HK-2 (cell line): ENCODE results near the gene GALNTL6.

Experiments used
- DNase-seq: peaks from one replicate; pipeline ENCODE4 v3.0.0-alpha.2; 2018; ENCODE audit not compliant: unreplicated experiment

GALNTL6 gene

DNA sequence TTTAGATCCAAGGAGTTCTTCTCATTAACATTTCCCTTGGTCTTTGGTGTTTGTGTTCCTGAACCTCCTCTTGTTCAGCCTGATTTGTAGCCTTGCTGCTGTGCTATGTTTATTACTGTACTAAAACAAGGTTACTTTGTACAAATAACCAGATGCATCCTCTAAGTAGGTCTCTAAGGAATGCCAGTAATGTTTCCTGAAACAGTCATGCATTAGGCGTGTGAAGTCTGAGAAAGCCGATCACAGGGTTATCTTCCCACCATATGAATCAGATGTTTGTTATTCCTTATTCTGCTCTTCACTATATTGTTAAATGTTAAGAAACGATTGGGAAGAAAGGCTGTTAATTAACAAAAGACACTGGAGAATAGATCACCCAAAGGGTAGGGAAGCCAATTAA lies 66.9 kb downstream of the GALNTL6 start:
- peak; percentile 11 for DNase-seq

DNA sequence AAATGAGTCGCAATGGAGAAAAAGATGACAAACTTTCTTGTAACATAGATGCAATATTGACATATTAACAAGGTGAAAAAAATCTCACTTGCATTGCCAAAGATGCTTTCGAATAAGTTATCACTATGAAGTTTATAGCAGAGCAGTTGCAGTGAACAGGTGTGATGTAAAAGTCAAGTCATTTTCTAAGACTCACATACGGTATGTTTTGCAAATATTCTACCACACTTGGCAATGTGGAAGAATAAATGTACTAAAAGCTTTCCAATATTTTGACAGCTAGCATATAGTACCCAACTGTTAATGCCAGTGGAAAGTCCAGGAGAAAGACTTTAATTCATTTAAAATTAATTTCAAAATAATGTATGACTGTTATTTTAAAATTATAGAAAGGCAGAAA lies 76.5 kb downstream of the GALNTL6 start:
- no peak for DNase-seq

DNA sequence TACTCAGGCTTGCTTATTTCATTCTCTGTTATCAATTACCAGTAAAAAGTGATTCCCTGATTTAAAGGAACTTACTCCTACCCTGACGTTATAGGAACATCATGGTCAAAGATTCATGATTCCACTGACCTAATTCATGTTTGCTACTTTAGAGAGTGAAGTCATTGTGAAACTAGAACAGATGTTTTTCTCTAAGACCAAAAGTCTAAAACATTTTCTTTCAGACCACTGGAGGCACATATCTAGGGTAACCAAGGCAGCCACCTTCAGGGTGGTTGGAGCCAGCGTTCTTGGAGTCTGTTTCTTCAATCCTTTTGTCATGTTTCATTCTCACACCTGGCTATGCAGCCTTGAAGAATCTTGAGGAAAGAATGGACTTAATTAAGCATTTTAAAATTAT lies 77.8 kb downstream of the GALNTL6 start:
- no peak for DNase-seq

DNA sequence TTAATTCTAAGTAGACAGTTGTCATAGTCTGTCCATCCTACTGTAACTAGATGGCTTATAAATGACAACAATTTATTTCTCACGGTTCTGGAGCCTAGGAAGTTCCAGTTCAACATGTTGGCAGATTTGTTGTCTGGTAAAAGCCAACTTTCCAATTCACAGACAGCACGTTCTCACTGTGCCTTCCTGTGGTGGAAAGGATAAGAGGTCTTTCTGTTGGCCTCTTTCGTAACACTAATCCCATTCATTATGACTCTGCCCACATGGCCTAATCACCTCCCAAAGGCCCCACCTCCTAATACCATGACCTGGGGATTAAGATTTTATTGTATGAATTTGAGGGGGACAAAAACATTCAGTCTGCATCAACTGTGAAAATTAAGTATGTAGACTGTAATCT lies 83.2 kb downstream of the GALNTL6 start:
- no peak for DNase-seq

DNA sequence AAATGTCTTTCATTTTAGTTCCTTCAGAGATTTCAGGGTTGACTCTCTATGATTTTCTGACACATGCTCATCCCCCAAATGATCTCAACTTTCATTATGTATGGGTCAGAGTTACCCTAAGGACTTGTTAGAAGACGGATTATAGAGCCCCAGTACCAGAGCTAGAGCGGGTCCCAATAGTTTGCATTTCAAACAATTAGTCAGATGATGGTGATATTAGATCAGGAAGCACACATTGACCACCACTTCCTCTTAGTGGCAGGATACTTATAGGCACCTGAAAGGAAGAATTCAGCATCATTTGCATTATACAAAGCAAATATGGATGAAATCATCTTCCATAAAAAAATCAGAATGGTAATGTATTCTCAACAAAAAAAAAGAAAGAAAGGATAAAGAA lies 106.1 kb downstream of the GALNTL6 start:
- DNase-seq = no peak

DNA sequence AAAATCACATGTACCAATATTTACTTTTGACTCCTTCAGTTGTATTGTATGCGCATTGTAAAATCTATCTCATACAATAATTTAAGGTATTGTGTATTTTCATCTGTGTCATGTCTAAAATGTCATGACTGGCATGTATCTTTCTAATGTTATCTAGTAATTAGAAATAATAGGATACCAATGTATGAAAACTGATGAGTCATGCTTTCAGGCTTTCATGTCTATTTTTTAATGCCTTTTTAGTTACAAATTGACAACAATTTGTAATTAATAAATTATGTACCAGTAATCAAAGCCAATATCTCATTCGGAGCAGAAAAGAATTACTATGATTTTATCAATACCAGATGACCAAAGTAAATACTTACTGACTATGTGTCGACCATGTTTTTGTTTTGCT lies 107.7 kb downstream of the GALNTL6 start:
- no peak for DNase-seq

DNA sequence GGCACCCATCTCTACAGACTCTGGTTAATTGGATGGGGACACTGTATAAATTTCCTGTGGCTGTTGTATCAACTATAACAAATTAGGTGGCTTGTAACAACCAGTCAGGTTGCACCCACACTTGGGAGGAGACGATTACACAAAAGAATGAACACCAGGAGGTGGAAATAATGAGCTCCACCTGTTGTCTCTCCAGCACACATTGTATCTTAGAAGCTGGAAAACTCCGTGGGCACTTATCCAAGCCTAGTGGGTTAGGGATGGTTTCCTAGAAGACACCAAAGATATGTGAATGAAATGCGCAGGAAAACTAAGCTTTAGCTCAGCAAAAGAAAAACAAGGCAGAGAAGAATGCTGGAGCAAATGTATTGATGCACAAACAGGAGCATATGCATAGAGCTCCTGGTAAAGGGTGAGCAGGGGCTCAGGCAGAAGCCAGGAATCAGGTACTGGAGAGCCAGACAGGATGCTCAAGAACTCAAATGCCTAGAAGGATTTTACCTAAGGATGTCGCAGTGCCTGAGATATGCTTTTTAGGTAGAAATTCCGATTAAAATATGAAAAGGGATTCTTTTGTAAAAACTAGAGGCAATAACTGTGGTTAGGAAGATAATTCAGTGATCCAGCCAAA lies 111.7 kb downstream of the GALNTL6 start:
- DNase-seq = no peak

DNA sequence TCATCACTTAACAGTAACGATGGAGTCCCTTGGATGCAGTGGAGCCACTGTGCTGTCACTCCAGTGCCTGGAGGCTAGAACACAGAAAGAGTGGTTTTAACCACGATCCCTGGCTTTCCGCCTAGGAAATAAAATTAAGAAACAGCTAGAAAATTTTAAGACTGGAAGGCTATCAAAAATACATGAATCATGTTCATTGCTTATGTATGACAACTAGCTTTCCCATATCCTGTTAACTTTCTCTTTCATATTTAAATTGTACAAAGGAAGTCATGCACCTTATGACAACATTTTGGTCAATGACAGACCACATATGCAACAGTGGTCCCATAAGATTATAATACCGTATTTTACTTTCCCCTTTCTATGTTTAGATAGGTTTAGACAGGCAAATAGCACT lies 115.1 kb downstream of the GALNTL6 start:
- no peak for DNase-seq

DNA sequence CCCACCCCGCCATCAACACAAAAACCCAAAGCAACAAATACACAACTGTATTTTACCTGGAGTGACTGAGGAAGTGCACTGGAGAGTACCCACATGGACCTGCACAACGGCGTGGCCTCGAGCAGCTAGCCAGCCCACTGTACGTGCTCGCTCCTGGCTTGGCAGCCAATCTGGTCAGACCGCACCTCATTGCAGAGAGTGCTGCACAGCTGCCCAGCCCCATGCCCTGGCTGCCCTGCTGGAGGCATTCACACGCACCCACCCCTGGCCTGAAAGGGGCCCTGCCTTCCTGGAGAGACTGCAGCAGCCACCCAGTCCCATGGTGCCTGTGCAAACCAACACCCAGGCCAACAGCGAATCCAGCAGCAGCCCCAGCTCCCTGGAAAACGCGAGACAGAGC lies 116.3 kb downstream of the GALNTL6 start:
- DNase-seq = no peak

DNA sequence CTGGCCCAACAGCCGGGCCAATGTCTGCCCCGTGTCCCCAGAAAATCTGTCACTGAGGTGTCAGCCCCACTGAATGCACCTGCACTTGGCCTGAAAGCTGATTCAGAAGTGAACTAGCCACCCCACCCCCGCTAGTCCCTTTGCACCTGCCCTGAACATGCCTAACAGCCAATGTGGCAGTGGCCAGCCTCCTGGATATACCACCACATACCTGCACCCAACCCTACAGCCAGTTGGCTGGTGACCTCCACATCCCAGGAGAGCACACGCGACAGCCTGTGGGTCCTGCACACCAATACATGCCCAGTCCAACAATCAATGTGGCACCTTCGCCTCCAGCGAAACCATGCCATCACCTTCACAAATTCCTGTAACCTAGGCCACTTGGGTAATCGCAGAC lies 116.7 kb downstream of the GALNTL6 start:
- DNase-seq = no peak

DNA sequence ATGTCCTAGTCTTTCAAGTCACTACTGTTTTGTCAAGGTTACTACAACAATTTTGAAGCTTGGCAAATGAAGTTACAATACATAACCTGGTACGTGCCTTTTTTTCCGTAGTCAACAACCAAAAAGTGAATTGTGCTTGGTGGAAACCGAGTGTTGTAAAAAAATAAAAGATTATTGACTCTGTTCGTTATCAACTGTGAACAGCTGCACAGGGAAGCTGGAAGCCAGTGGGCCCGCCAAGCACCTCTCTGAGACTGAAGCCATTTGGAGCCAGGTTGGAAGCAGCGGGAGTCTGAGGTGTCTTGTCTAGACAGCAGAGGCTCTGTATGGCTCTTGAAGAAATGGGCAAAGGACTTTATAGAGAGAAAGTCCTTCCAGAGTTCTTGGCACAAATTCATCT lies 119.0 kb downstream of the GALNTL6 start:
- DNase-seq = no peak

DNA sequence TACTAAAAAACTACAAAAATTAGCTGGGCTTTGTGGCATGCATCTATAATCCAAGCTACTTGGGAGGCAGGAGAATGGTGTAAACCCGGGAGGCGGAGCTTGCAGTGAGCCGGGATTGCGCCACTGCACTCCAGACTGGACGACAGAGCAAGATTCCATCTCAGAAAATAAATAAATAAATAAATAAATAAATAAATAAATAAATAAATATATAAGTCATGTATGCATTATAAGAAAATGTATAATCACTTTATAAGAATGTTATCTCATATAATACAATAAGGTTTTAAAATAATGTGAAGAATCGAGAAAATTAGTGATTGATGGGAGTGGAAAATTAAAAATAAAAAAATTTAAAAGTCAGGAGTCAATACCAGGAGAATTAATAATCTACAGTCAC lies 127.5 kb downstream of the GALNTL6 start:
- DNase-seq = no peak

DNA sequence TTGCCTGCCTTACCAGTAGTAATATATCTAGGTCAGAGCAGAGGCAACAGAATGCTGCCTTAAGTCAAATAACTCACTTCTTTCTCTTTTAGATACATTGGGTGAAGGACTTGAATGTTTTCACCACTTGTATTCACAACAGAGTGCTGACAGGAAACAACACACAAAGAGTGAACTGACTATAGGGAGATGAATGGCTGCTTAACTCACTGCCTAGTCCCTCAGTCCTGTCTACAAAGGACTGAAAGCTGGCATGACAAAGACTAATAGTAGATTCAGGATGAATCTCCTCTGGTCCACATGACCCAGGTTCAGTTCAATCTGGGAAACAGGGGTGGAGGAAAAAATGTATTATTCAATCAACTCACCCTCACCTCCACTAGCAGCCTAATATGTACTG lies 134.2 kb downstream of the GALNTL6 start:
- DNase-seq = no peak

DNA sequence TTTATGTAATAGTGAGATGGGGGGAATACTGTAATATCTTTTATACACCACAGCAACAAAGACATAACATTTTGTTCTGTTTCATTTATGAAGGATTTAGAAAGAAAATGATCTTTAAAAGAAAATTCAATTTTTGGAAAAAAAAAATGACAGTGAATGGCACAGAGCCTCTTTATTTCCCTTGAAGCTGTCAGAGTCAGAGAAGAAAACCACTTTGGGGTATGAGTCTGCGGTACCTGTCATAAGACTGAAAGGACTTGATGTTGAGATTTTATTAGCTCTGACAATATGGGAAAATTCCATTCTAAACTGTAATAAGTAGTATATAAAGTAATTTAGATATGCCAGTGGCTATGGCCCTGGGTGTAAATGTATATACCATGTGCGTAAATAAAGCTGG lies 134.8 kb downstream of the GALNTL6 start:
- DNase-seq = no peak

DNA sequence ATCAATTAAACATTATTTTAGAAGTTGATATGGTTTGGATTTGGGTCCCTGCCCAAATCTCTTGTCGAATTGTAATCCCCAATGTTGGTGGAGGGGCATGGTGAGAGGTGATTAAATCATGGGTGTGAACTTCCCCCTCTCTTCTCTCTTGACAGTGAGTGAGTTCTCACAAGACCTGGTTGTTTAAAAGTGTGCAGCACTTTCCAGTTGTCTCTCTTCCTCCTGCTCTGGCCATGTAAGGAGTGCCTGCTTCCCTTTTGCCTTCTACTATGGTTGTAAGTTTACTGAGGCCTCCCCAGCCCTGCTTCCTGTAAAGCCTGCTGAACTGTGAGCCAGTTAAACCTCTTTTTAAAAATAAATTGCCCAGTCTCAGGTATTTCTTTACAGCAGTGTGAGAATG lies 141.4 kb downstream of the GALNTL6 start:
- peak; percentile 7 for DNase-seq

DNA sequence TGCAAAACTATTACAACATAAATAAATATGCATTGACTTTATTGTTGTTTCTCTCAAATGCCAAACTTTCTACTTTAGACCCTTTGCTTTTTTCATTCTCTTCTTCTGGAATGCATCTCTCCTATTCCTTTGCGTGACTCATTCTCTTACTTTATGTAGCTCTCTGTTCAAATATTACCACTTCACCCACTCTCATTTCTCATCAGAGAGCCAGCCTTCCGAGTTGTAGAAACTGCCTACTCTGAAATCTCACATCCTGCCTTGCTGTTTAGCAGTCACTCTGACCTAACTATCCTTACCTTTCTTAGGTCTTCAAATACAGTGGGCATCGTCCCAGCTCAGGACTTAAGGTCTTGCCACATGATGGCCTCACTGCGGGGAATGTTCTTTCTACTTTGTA lies 143.5 kb downstream of the GALNTL6 start:
- DNase-seq = no peak

DNA sequence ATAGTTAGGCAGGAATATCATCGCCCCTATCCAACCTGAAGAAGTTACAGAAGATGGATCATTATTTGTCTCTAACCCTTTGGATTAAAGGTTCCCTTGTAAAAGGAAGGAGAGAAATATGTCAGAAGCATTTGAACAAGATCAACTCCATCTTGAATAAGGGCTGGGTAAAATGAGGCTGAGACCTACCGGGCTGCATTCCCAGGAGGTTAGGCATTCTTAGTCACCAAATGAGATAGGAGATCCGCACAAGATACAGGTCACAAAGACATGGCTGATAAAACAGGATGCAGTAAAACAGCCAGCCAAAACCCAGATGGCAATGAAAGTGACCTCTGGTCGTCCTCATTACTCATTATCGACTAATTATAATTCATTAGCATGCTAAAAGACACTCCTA lies 148.9 kb downstream of the GALNTL6 start:
- no peak for DNase-seq

DNA sequence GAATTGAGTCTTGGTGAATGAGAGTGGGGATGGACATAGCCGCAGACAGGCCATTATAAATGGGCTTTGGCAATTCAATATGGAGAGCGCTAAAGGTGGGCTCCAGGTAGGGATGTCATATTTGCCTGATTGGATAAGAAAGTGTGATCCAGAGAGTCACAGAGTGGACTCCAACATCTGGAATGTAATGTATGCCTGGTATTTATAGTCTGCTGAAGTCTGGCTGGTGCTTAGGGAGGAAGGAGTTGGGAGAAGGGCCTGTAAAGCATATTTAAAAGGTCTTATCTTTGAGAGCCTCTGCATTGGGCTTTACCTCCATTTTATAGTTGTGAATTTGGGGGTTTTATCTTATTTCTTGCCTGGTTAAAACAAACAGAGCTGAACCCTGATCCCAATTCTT lies 153.2 kb downstream of the GALNTL6 start:
- no peak for DNase-seq

DNA sequence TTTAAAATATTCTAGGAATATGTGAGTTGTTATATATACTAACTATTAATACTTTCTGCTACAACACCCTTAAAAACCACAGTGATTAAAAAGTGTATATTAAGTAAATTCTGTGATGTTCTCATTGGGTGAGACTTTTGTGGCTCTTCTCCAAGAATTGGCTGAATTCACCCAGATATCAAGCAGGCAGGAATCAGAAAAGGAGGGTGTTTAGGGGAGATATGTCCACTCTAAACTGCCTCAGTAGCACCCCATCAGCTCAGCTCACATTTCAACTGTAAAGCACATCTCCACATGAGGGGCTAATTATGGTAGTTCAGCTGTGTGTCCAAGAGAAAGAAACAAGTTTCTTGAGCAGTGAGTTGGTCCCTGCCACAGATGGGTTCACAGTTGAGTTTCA lies 165.0 kb downstream of the GALNTL6 start:
- no peak for DNase-seq

DNA sequence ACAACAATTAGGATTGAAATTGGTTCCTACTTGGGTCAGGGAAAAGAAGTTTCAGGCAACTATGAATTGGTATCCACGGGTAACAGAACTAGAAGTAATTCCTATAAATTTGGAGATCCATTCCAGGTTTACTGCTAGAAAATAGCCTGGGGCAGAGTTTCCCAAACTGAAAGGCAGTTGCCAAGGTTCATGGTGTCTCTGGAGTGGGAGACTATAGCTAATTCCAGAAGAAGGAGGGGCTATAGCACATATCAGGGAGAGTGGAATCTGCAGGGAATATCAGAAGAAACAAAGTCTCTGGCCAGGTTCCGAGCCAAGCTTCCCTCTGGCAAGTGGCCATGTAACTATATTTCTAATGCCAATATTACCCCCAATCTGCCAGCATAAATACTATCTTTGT lies 166.3 kb downstream of the GALNTL6 start:
- no peak for DNase-seq

DNA sequence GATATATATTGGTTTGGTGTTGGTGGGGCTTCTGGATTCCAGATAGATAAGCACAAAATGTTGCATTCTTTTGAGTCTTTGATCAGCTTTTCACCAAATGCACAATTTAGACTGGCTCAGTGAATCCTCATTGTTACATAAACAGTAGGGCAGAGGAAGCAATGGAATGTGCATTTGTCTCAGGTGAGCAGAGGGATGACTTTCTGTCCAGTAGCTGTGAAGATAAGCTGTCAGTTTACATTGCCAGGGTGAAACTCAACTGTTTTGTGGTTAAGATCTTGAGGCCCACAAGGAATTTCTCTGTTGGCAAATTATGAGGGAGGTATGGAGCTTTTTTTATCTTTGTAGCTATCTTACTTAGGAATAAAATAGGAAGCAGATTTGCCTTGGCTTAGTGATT lies 168.0 kb downstream of the GALNTL6 start:
- DNase-seq = peak; percentile 4

DNA sequence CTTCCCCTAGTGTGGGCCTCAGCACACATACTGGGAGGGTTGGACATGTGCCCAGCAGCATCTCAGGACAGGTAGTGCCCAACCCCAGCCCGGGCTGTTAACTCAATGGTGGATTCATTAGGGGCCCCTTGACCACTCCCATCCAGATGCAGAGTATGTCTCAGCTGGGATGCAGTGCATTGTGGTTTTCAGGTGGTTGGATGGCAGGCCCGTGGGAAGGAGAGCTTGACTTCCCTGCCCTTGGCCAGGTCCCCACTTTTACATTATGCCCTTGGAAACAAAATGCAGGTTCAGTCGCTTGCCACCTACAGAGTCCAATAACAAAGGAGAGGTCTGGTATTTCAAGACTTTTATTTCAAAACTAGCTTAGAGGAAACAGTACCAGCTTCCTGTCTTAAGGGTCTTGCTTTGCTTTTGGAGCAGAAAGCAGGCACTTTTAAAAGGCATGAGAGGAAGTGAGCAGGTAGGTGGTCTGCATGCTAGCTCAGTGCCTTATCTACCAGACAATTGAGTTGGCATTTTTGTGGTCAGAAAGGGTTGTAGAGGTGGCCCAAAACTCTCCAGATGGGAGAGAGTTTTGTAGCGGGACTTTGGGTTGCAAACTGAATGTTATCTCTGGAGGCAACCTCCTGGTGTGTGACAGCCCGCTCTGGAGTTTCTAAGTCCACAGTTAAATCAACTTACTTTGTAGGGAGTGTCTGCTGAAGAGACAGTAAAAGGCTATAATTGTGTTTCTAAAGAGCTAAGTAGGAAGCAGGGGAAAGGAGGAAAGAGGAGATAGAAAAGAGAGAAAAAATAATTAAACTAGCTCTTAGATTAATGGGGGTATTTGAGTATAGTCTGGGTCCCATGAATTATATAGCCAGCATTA lies 171.0 kb downstream of the GALNTL6 start:
- DNase-seq = no peak

DNA sequence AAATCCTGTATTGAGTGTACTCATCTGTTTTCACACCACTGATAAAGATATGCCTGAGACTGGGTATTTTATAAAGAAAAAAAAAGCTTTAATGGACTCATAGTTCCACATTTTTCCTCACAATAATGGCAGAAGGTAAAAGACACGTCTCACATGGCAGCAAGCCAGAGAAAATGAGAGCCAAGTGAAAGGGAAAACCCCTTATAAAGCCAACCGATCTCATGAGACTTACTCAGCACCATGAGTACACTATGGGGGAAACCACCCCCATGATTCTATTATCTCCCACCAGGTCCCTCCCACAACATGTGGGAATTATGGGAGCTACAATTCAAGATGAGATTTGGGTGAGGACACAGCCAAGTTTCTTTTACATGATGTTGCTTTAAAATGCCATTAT lies 171.9 kb downstream of the GALNTL6 start:
- DNase-seq = peak; percentile 6

DNA sequence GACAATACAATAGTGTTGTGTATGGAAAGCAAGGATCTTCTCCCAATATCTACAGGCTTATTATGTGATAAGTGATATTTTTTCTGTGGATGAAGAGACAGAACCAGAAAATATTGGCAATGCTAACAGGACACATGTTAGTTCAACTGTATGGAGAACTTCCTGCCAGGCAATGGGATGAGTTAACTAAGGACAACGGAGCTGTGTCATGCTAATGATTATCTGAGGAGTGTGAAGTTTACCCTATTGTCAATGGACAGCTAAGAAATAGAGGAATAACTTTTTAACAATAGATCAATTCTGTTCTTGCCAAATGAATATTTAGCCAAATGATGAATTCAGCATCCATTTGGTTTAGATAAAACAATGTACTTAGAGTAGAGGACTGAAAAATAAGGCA lies 180.0 kb downstream of the GALNTL6 start:
- no peak for DNase-seq
